Measurements from ENCODE around the gene CFAP20DC. TPM values are rescaled to one million over a fixed set of nuclear protein-coding genes. Genes with fewer than 3 reads are reported as not detected.

CFAP20DC gene
- total RNA-seq, 1 experiment from 2014 or later, result 0.11 TPM

GRCh38 chr3:58783845-58784244, 266.0 kb downstream of the CFAP20DC start:
- H3K9me3 ChIP-seq (ENCODE audit: low read length), result peaks cover 13% of the 10 kb centered on the region
- H3K4me1 ChIP-seq (ENCODE audit: low read length), result no peaks in the 10 kb centered on the region
- no peaks in the 10 kb centered on the region for H3K27me3 ChIP-seq (ENCODE audit: low read length)
- no peak overlapping the region for H3K27ac ChIP-seq (ENCODE audit: low read length)
- no peaks in the 10 kb centered on the region for H3K36me3 ChIP-seq (ENCODE audit: insufficient read depth, low read length)
- DNase-seq, result no peak
- no peak overlapping the region for H2AFZ ChIP-seq (ENCODE audit: low read length)
- H3K9ac ChIP-seq (ENCODE audit: low read length), result no peak overlapping the region
- H3K79me2 ChIP-seq (ENCODE audit: low read length), result no peaks in the 10 kb centered on the region
- H3K4me2 ChIP-seq (ENCODE audit: low read depth, low read length, poor library complexity, severe bottlenecking), result no peak overlapping the region
- no peak overlapping the region for H3K4me3 ChIP-seq (ENCODE audit: low read length)
- H3K9me2 ChIP-seq (replicated peaks; ENCODE audit: insufficient read depth, low read length), result no peaks in the 10 kb centered on the region
- H4K20me1 ChIP-seq (ENCODE audit: insufficient read depth, low read depth, low read length), result no peaks in the 10 kb centered on the region

GRCh38 chr3:58779934-58780333, 269.9 kb downstream of the CFAP20DC start:
- H3K4me1 ChIP-seq (ENCODE audit: low read length), result no peaks in the 10 kb centered on the region
- H3K79me2 ChIP-seq (ENCODE audit: low read length), result no peaks in the 10 kb centered on the region
- H3K36me3 ChIP-seq (ENCODE audit: insufficient read depth, low read length), result no peaks in the 10 kb centered on the region
- H3K4me2 ChIP-seq (ENCODE audit: low read depth, low read length, poor library complexity, severe bottlenecking), result no peak overlapping the region
- no peak overlapping the region for H2AFZ ChIP-seq (ENCODE audit: low read length)
- H3K9me3 ChIP-seq (ENCODE audit: low read length), result peaks cover 19% of the 10 kb centered on the region
- no peaks in the 10 kb centered on the region for H3K27me3 ChIP-seq (ENCODE audit: low read length)
- no peaks in the 10 kb centered on the region for H4K20me1 ChIP-seq (ENCODE audit: insufficient read depth, low read depth, low read length)
- no peak for DNase-seq
- H3K4me3 ChIP-seq (ENCODE audit: low read length), result no peak overlapping the region
- H3K9ac ChIP-seq (ENCODE audit: low read length), result no peak overlapping the region
- no peaks in the 10 kb centered on the region; the same call in 1 of the 2 replicates for H3K9me2 ChIP-seq (replicated peaks; ENCODE audit: insufficient read depth, low read length)
- H3K27ac ChIP-seq (ENCODE audit: low read length), result no peak overlapping the region

- no peak overlapping the region for H3K4me3 ChIP-seq (ENCODE audit: low read length)
- no peaks in the 10 kb centered on the region for H4K20me1 ChIP-seq (ENCODE audit: insufficient read depth, low read depth, low read length)
- no peak overlapping the region for H3K4me2 ChIP-seq (ENCODE audit: low read depth, low read length, poor library complexity, severe bottlenecking)
- no peak overlapping the region for H3K9ac ChIP-seq (ENCODE audit: low read length)
- no peaks in the 10 kb centered on the region for H3K4me1 ChIP-seq (ENCODE audit: low read length)
- peaks cover 19% of the 10 kb centered on the region for H3K9me3 ChIP-seq (ENCODE audit: low read length)
- no peaks in the 10 kb centered on the region for H3K36me3 ChIP-seq (ENCODE audit: insufficient read depth, low read length)
- no peaks in the 10 kb centered on the region; the same call in 1 of the 2 replicates for H3K9me2 ChIP-seq (replicated peaks; ENCODE audit: insufficient read depth, low read length)
- no peak for DNase-seq
- H2AFZ ChIP-seq (ENCODE audit: low read length), result no peak overlapping the region
- H3K27ac ChIP-seq (ENCODE audit: low read length), result no peak overlapping the region
- H3K79me2 ChIP-seq (ENCODE audit: low read length), result no peaks in the 10 kb centered on the region
- H3K27me3 ChIP-seq (ENCODE audit: low read length), result no peaks in the 10 kb centered on the region
Observed at GRCh38 chr3:58776231-58776630, 273.6 kb downstream of the CFAP20DC start.

- H3K79me2 ChIP-seq (ENCODE audit: low read length), result no peaks in the 10 kb centered on the region
- H3K4me1 ChIP-seq (ENCODE audit: low read length), result no peaks in the 10 kb centered on the region
- H3K27me3 ChIP-seq (ENCODE audit: low read length), result no peaks in the 10 kb centered on the region
- no peak overlapping the region for H3K4me2 ChIP-seq (ENCODE audit: low read depth, low read length, poor library complexity, severe bottlenecking)
- H3K36me3 ChIP-seq (ENCODE audit: insufficient read depth, low read length), result no peaks in the 10 kb centered on the region
- H2AFZ ChIP-seq (ENCODE audit: low read length), result no peak overlapping the region
- no peaks in the 10 kb centered on the region for H4K20me1 ChIP-seq (ENCODE audit: insufficient read depth, low read depth, low read length)
- DNase-seq, result no peak
- H3K9me2 ChIP-seq (replicated peaks; ENCODE audit: insufficient read depth, low read length), result no peaks in the 10 kb centered on the region; the same call in 1 of the 2 replicates
- no peaks in the 10 kb centered on the region for H3K9me3 ChIP-seq (ENCODE audit: low read length)
- no peak overlapping the region for H3K9ac ChIP-seq (ENCODE audit: low read length)
- no peak overlapping the region for H3K4me3 ChIP-seq (ENCODE audit: low read length)
- no peak overlapping the region for H3K27ac ChIP-seq (ENCODE audit: low read length)
Observed at GRCh38 chr3:58772462-58772861, 277.4 kb downstream of the CFAP20DC start.

GRCh38 chr3:58769065-58769464, 280.8 kb downstream of the CFAP20DC start:
- Histone ChIP-seq H3K27me3 (ENCODE audit: low read length) (no peaks in the 10 kb centered on the region), H3K4me2 (ENCODE audit: low read depth, low read length, poor library complexity, severe bottlenecking) (no peak overlapping the region), H3K4me3 (ENCODE audit: low read length) (no peak overlapping the region), H3K36me3 (ENCODE audit: insufficient read depth, low read length) (no peaks in the 10 kb centered on the region), H2AFZ (ENCODE audit: low read length) (no peak overlapping the region), H3K9ac (ENCODE audit: low read length) (no peak overlapping the region), H4K20me1 (ENCODE audit: insufficient read depth, low read depth, low read length) (no peaks in the 10 kb centered on the region), H3K9me3 (ENCODE audit: low read length) (no peaks in the 10 kb centered on the region), H3K9me2 (replicated peaks; ENCODE audit: insufficient read depth, low read length) (no peaks in the 10 kb centered on the region), H3K79me2 (ENCODE audit: low read length) (no peaks in the 10 kb centered on the region), H3K27ac (ENCODE audit: low read length) (no peak overlapping the region), H3K4me1 (ENCODE audit: low read length) (no peaks in the 10 kb centered on the region)
- DNase-seq, result no peak

GRCh38 chr3:58766587-58767282, 283.1 kb downstream of the CFAP20DC start:
- no peak overlapping the region for H3K4me3 ChIP-seq (ENCODE audit: low read length)
- DNase-seq, result no peak
- H3K27ac ChIP-seq (ENCODE audit: low read length), result no peak overlapping the region
- no peaks in the 10 kb centered on the region for H3K79me2 ChIP-seq (ENCODE audit: low read length)
- H3K36me3 ChIP-seq (ENCODE audit: insufficient read depth, low read length), result no peaks in the 10 kb centered on the region
- H3K4me2 ChIP-seq (ENCODE audit: low read depth, low read length, poor library complexity, severe bottlenecking), result no peak overlapping the region
- no peaks in the 10 kb centered on the region for H3K27me3 ChIP-seq (ENCODE audit: low read length)
- H2AFZ ChIP-seq (ENCODE audit: low read length), result no peak overlapping the region
- H3K9me2 ChIP-seq (replicated peaks; ENCODE audit: insufficient read depth, low read length), result no peaks in the 10 kb centered on the region
- H3K4me1 ChIP-seq (ENCODE audit: low read length), result no peaks in the 10 kb centered on the region
- no peaks in the 10 kb centered on the region for H3K9me3 ChIP-seq (ENCODE audit: low read length)
- H3K9ac ChIP-seq (ENCODE audit: low read length), result no peak overlapping the region
- H4K20me1 ChIP-seq (ENCODE audit: insufficient read depth, low read depth, low read length), result no peaks in the 10 kb centered on the region

- H3K27ac ChIP-seq (ENCODE audit: low read length), result no peak overlapping the region
- H3K4me2 ChIP-seq (ENCODE audit: low read depth, low read length, poor library complexity, severe bottlenecking), result no peak overlapping the region
- H3K27me3 ChIP-seq (ENCODE audit: low read length), result no peaks in the 10 kb centered on the region
- no peaks in the 10 kb centered on the region for H4K20me1 ChIP-seq (ENCODE audit: insufficient read depth, low read depth, low read length)
- no peak overlapping the region for H3K9ac ChIP-seq (ENCODE audit: low read length)
- H3K36me3 ChIP-seq (ENCODE audit: insufficient read depth, low read length), result no peaks in the 10 kb centered on the region
- H3K4me1 ChIP-seq (ENCODE audit: low read length), result no peaks in the 10 kb centered on the region
- H3K79me2 ChIP-seq (ENCODE audit: low read length), result no peaks in the 10 kb centered on the region
- no peaks in the 10 kb centered on the region for H3K9me3 ChIP-seq (ENCODE audit: low read length)
- no peaks in the 10 kb centered on the region for H3K9me2 ChIP-seq (replicated peaks; ENCODE audit: insufficient read depth, low read length)
- H2AFZ ChIP-seq (ENCODE audit: low read length), result no peak overlapping the region
- H3K4me3 ChIP-seq (ENCODE audit: low read length), result no peak overlapping the region
- DNase-seq, result no peak
Observed at GRCh38 chr3:58755150-58755549, 294.7 kb downstream of the CFAP20DC start.

GRCh38 chr3:58754074-58754473, 295.8 kb downstream of the CFAP20DC start:
- no peak overlapping the region for H3K27ac ChIP-seq (ENCODE audit: low read length)
- H3K4me3 ChIP-seq (ENCODE audit: low read length), result no peak overlapping the region
- H4K20me1 ChIP-seq (ENCODE audit: insufficient read depth, low read depth, low read length), result no peaks in the 10 kb centered on the region
- no peaks in the 10 kb centered on the region for H3K79me2 ChIP-seq (ENCODE audit: low read length)
- H3K27me3 ChIP-seq (ENCODE audit: low read length), result no peaks in the 10 kb centered on the region
- no peaks in the 10 kb centered on the region for H3K36me3 ChIP-seq (ENCODE audit: insufficient read depth, low read length)
- H2AFZ ChIP-seq (ENCODE audit: low read length), result no peak overlapping the region
- DNase-seq, result no peak
- no peaks in the 10 kb centered on the region for H3K4me1 ChIP-seq (ENCODE audit: low read length)
- H3K9me3 ChIP-seq (ENCODE audit: low read length), result no peaks in the 10 kb centered on the region
- H3K4me2 ChIP-seq (ENCODE audit: low read depth, low read length, poor library complexity, severe bottlenecking), result no peak overlapping the region
- no peaks in the 10 kb centered on the region for H3K9me2 ChIP-seq (replicated peaks; ENCODE audit: insufficient read depth, low read length)
- no peak overlapping the region for H3K9ac ChIP-seq (ENCODE audit: low read length)
